GM21619 (cell line): ENCODE measurements around the gene FREM1.

Source experiments
- ATAC-seq: cut with Tn5 transposase; IDR thresholded peaks from one replicate; pipeline ENCODE4 v1.9.1; 2021; ENCODE audit not compliant: unreplicated experiment

Gene FREM1

GRCh38 chr9:14713187-14713767 lies 197.0 kb downstream of the FREM1 start:
- no peak for ATAC-seq

GRCh38 chr9:14710804-14711203 lies 199.4 kb downstream of the FREM1 start:
- no peak for ATAC-seq

GRCh38 chr9:14706530-14707140 lies 203.6 kb downstream of the FREM1 start:
- no peak for ATAC-seq

- ATAC-seq = no peak
Observed at GRCh38 chr9:14705079-14705478, 205.1 kb downstream of the FREM1 start.

- no peak for ATAC-seq
Observed at GRCh38 chr9:14704281-14704680, 205.9 kb downstream of the FREM1 start.

GRCh38 chr9:14702200-14702720 lies 208.0 kb downstream of the FREM1 start:
- ATAC-seq = no peak

GRCh38 chr9:14693251-14693861 lies 216.9 kb downstream of the FREM1 start, which contains the start of gene ZDHHC21:
Gene ZDHHC21 (minus strand): TSS chr9:14693432. CDS start chr9:14674340, 19,092 bp downstream.
- ATAC-seq = peak; percentile 76

GRCh38 chr9:14692470-14693250 lies 217.6 kb downstream of the FREM1 start:
- ATAC-seq = peak; percentile 31

- no peak for ATAC-seq
Observed at GRCh38 chr9:14690948-14691730, 219.1 kb downstream of the FREM1 start.

GRCh38 chr9:14687042-14687719 lies 223.0 kb downstream of the FREM1 start:
- ATAC-seq = no peak

- no peak for ATAC-seq
Observed at GRCh38 chr9:14686168-14686567, 224.1 kb downstream of the FREM1 start.
